DND-41 (cell line): ENCODE results near the gene WDPCP.

Source experiments
- EZH2 ChIP-seq: IDR thresholded peaks from 3 replicates; pipeline ENCODE4 v1.6.1; 2012; ENCODE audit warnings: borderline replicate concordance, low read depth, mild to moderate bottlenecking, moderate library complexity, low read length, inconsistent platforms; ENCODE audit not compliant: severe bottlenecking
- TF ChIP-seq, protein P1 (sequence below): IDR thresholded peaks from 2 replicates; pipeline ENCODE4 v1.5.1; 2012; ENCODE audit warnings: borderline replicate concordance, low read length, moderate library complexity, mild to moderate bottlenecking; ENCODE audit not compliant: poor library complexity, severe bottlenecking; ENCODE audit errors: extremely low read depth

DNA sequence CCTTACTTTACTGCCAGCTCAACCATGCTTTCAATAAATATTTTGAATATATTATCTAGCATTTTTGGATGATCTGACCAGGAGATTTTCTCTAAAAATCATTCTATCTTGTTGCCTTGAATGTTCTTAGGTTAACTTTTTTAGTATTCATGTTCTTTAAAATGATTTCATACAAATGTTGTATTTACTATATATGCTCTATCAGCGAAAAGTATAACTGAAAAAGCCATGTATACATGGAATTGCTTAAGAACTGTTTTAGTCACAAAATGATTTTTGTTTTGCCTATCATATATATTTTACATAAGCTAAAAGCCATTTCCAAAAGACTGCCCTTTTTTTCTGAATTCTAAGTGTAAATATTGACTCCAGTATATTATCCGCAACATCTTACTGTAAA, 213.9 kb downstream of the WDPCP start:
- TF ChIP-seq, protein P1, sequence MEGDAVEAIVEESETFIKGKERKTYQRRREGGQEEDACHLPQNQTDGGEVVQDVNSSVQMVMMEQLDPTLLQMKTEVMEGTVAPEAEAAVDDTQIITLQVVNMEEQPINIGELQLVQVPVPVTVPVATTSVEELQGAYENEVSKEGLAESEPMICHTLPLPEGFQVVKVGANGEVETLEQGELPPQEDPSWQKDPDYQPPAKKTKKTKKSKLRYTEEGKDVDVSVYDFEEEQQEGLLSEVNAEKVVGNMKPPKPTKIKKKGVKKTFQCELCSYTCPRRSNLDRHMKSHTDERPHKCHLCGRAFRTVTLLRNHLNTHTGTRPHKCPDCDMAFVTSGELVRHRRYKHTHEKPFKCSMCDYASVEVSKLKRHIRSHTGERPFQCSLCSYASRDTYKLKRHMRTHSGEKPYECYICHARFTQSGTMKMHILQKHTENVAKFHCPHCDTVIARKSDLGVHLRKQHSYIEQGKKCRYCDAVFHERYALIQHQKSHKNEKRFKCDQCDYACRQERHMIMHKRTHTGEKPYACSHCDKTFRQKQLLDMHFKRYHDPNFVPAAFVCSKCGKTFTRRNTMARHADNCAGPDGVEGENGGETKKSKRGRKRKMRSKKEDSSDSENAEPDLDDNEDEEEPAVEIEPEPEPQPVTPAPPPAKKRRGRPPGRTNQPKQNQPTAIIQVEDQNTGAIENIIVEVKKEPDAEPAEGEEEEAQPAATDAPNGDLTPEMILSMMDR = no peak
- no peak for TF ChIP-seq EZH2
